ENCODE measurements around the gene GET3.

The GET3 gene

GRCh38 chr19:12782424-12783290, 45.4 kb downstream of the GET3 start:
- Histone ChIP-seq H3K4me2 (ENCODE audit: low read depth, low read length, poor library complexity, severe bottlenecking) (peak overlapping the region; percentile 34), H3F3A (ENCODE audit: insufficient read depth) (no peaks in the 10 kb centered on the region), H3K79me2 (ENCODE audit: insufficient read depth, low read length) (no peaks in the 10 kb centered on the region), H3K9ac (ENCODE audit: low read length) (no peak overlapping the region), H4K20me1 (ENCODE audit: low read depth, low read length) (no peaks in the 10 kb centered on the region), H3K27me3 (ENCODE audit: low read length) (no peaks in the 10 kb centered on the region), H3K9me2 (replicated peaks; ENCODE audit: insufficient read depth, low read length) (no peaks in the 10 kb centered on the region), H3K9me3 (ENCODE audit: insufficient read depth, low read length) (no peaks in the 10 kb centered on the region), H2AFZ (ENCODE audit: low read depth, low read length, severe bottlenecking) (no peak overlapping the region), H3K27ac (ENCODE audit: low read depth, low read length) (no peak overlapping the region), H3K36me3 (ENCODE audit: low read length) (no peaks in the 10 kb centered on the region), H3K4me3 (ENCODE audit: insufficient read depth, low read length, poor library complexity, severe bottlenecking) (no peak overlapping the region)
- no peak for TF ChIP-seq CTCF (IDR thresholded peaks at IDR 0.05; ENCODE audit: insufficient read depth, low read length, poor library complexity, severe bottlenecking)

GRCh38 chr19:12783291-12783848, 46.1 kb downstream of the GET3 start:
- Histone ChIP-seq H3K27me3 (ENCODE audit: low read length) (no peaks in the 10 kb centered on the region), H3F3A (ENCODE audit: insufficient read depth) (peaks cover 4% of the 10 kb centered on the region; the same call in 1 of the 2 replicates), H3K36me3 (ENCODE audit: low read length) (no peaks in the 10 kb centered on the region), H4K20me1 (ENCODE audit: low read depth, low read length) (no peaks in the 10 kb centered on the region), H3K79me2 (ENCODE audit: insufficient read depth, low read length) (no peaks in the 10 kb centered on the region), H3K4me3 (ENCODE audit: insufficient read depth, low read length, poor library complexity, severe bottlenecking) (no peak overlapping the region), H2AFZ (ENCODE audit: low read depth, low read length, severe bottlenecking) (no peak overlapping the region), H3K9me3 (ENCODE audit: insufficient read depth, low read length) (no peaks in the 10 kb centered on the region), H3K27ac (ENCODE audit: low read depth, low read length) (no peak overlapping the region), H3K9me2 (replicated peaks; ENCODE audit: insufficient read depth, low read length) (no peaks in the 10 kb centered on the region), H3K4me2 (ENCODE audit: low read depth, low read length, poor library complexity, severe bottlenecking) (no peak overlapping the region), H3K9ac (ENCODE audit: low read length) (no peak overlapping the region)
- no peak for TF ChIP-seq CTCF (IDR thresholded peaks at IDR 0.05; ENCODE audit: insufficient read depth, low read length, poor library complexity, severe bottlenecking)
- no peak for TF ChIP-seq EZH2phosphoT487 (conservative IDR thresholded peaks at IDR 0.05; ENCODE audit: low read length)

- H3K27ac ChIP-seq (ENCODE audit: low read depth, low read length) = no peak overlapping the region
- H3F3A ChIP-seq (ENCODE audit: insufficient read depth) = peaks cover 6% of the 10 kb centered on the region; the same call in 1 of the 2 replicates
These were observed 46.6 kb downstream of the GET3 start for GRCh38 chr19:12783849-12784393.

More at GRCh38 chr19:12783849-12784393, 46.6 kb downstream of the GET3 start:
- Histone ChIP-seq H2AFZ (ENCODE audit: low read depth, low read length, severe bottlenecking) (no peak overlapping the region), H3K9me3 (ENCODE audit: insufficient read depth, low read length) (no peaks in the 10 kb centered on the region), H3K9ac (ENCODE audit: low read length) (no peak overlapping the region), H3K4me3 (ENCODE audit: insufficient read depth, low read length, poor library complexity, severe bottlenecking) (no peak overlapping the region), H3K9me2 (replicated peaks; ENCODE audit: insufficient read depth, low read length) (no peaks in the 10 kb centered on the region), H3K4me2 (ENCODE audit: low read depth, low read length, poor library complexity, severe bottlenecking) (no peak overlapping the region), H4K20me1 (ENCODE audit: low read depth, low read length) (no peaks in the 10 kb centered on the region), H3K27me3 (ENCODE audit: low read length) (no peaks in the 10 kb centered on the region), H3K36me3 (ENCODE audit: low read length) (no peaks in the 10 kb centered on the region), H3K79me2 (ENCODE audit: insufficient read depth, low read length) (no peaks in the 10 kb centered on the region)
- TF ChIP-seq CTCF (IDR thresholded peaks at IDR 0.05; ENCODE audit: insufficient read depth, low read length, poor library complexity, severe bottlenecking) (no peak), EZH2phosphoT487 (conservative IDR thresholded peaks at IDR 0.05; ENCODE audit: low read length) (no peak)

Data from SU-DHL-6 (cell line).